Psoas muscle (tissue), 8 donors: ENCODE data around the gene RPS19BP1. TPM values are rescaled to one million over a fixed set of nuclear protein-coding genes. Genes with fewer than 3 reads are reported as not detected.

Source experiments
- ATAC-seq, 4 donors: fragments of 200-7000 bp; cut with Tn5 transposase; one replicate each; pipeline ENCODE4 v1.9.1; 2020; ENCODE audit warnings: moderate library complexity in 3 of 4, mild to moderate bottlenecking in 2 of 4
- DNase-seq, 2 donors: peaks; one replicate each; pipeline ENCODE4 v3.0.0-alpha.2; 2020
- H3K27ac ChIP-seq: fragments of 200-600 bp; one replicate; pipeline ENCODE4 v1.8.0; 2022
- H3K27me3 ChIP-seq, 3 donors: fragments of 200-600 bp in 1 of 3; one replicate each; pipeline versions ENCODE4 v1.6.1 to v1.8.0; 2013 to 2022; ENCODE audit warnings: low read length in 2 of 3, mild to moderate bottlenecking in 2 of 3, moderate library complexity in 1 of 3; ENCODE audit not compliant: insufficient read depth in 3 of 3
- H3K36me3 ChIP-seq, 2 donors: fragments of 200-600 bp in 1 of 2; one replicate each; pipeline versions ENCODE4 v1.6.1 to v1.8.0; 2013 to 2022; ENCODE audit warnings: low read depth in 1 of 2, mild to moderate bottlenecking in 1 of 2, moderate library complexity in 1 of 2; ENCODE audit not compliant: insufficient read depth in 1 of 2
- H3K4me1 ChIP-seq: fragments of 200-600 bp; one replicate; pipeline ENCODE4 v1.8.0; 2022
- H3K4me3 ChIP-seq: fragments of 200-600 bp; one replicate; pipeline ENCODE4 v1.8.0; 2022; ENCODE audit warnings: mild to moderate bottlenecking
- H3K9me3 ChIP-seq: fragments of 200-600 bp; one replicate; pipeline ENCODE4 v1.8.0; 2022
- CTCF ChIP-seq: fragments of 200-600 bp; IDR thresholded peaks from one replicate; pipeline ENCODE4 v1.8.0; 2022; ENCODE audit warnings: antibody characterized with exemption
- WGBS, 3 donors: extraction: QIAGEN DNeasy Blood & Tissue Kit; methylation state at CpG; one replicate each; pipeline versions ENCODE4 v1.1.6 to v1.1.7; 2013; 5-methylcytosine and 5-hydroxymethylcytosine counted together
- intact Hi-C, 2 donors: fragments of 100-400 bp; cut with DNase I; formaldehyde crosslinking; loops; one replicate each; pipeline versions ENCODE4 v1.11.0 to v1.14.2; 2022
- polyA plus RNA-seq, 3 donors: library from polyadenylated mRNA; stranded (reverse); fragments of 200-250 nt; gene quantifications; one replicate each; pipeline ENCODE4 v1.2.3, GENCODE V29; 2013
- total RNA-seq, 4 donors: library from RNA; stranded (reverse); fragmentation: NEBNext Ultra II Directional in 2 of 4; extraction: Animal tissue kit (Norgen Biotek cat#: 25700) in 2 of 4; gene quantifications; one replicate each; pipeline versions ENCODE4 v1.2.1 to v1.2.4, GENCODE V29; 2021 to 2023
- donor health status: healthy with polysubstance abuse.
- donor health status: DM: no; HTN: no; CAD: no; lungs with moderate emphysema.
- donor health status: Bipolar disorder and iron deficiency.
- donor health status: healthy.
- donor health status: DM: yes; HTN: yes; CAD: no.
- donor health status: DM: no; HTN: no; CAD: no.
- donor health status: DM: no; HTN: no; CAD: no.
- donor health status: DM: yes; HTN: yes; CAD: no.

The RPS19BP1 gene
- total and polyA plus RNA-seq, 7 donors = 34.0 to 313 (median 52.6) TPM

- DNase-seq (no peak), ATAC-seq (no peak)
- peaks cover 0 to 24% of the 10 kb centered on the region in 2 donors for H3K36me3 ChIP-seq
- H3K9me3 ChIP-seq = no peaks in the 10 kb centered on the region
- H3K27ac ChIP-seq = peak overlapping the region; percentile 72
- H3K4me3 ChIP-seq = peak overlapping the region; percentile 54
- intact Hi-C loops = loop anchor here (5.0 to 10.0 kb wide), 2 partner anchors 815 to 817 kb away; partner anchors contain the start of gene ADSL (in 2 of the 2)
- H3K27me3 ChIP-seq = no peaks in the 10 kb centered on the region
- peaks cover 44% of the 10 kb centered on the region for H3K4me1 ChIP-seq
- 76 to 78% (median 78%) methylated on average over 6 of the region's 6 CpGs for WGBS, 3 donors
- no peak for TF ChIP-seq CTCF
Measured at GRCh38 chr22:39530116-39530515, 2.4 kb downstream of the RPS19BP1 start.

GRCh38 chr22:39529487-39529851, 3.1 kb downstream of the RPS19BP1 start:
- 47 to 55% (median 54%) methylated on average over 17 of the region's 17 CpGs for WGBS, 3 donors
- H3K36me3 ChIP-seq = peaks cover 0 to 31% of the 10 kb centered on the region in 2 donors
- peak overlapping the region; percentile 72 for H3K27ac ChIP-seq

GRCh38 chr22:39528681-39529486, 3.7 kb downstream of the RPS19BP1 start:
- intact Hi-C loops = loop anchor here (2.0 to 5.0 kb wide), 6 partner anchors 26 to 357 kb away; partner anchors contain the start of genes MIEF1 (in 1 of the 2) and RPL3 (in 1 of the 2)
- Histone ChIP-seq H3K4me1 (peaks cover 50% of the 10 kb centered on the region), H3K4me3 (peak overlapping the region; percentile 54), H3K9me3 (no peaks in the 10 kb centered on the region), H3K27me3 (no peaks in the 10 kb centered on the region), H3K36me3 (peaks cover 0 to 37% of the 10 kb centered on the region in 2 donors), H3K27ac (peak overlapping the region; percentile 72)
- TF ChIP-seq CTCF = peak; percentile 97
- DNase-seq (peak; percentile 90 to 95), ATAC-seq (peak; percentile 53 to 68 (median 66))
- 19 to 27% (median 21%) methylated on average over 32 of the region's 32 CpGs for WGBS, 3 donors

More at GRCh38 chr22:39529487-39529851, 3.1 kb downstream of the RPS19BP1 start:
- DNase-seq = no peak
- TF ChIP-seq CTCF = peak; percentile 13
- H3K4me1 ChIP-seq = peaks cover 45% of the 10 kb centered on the region
- no peaks in the 10 kb centered on the region for H3K27me3 ChIP-seq
- intact Hi-C loops = loop anchor here (2.0 to 5.0 kb wide), 6 partner anchors 27 to 357 kb away; partner anchors contain the start of genes MIEF1 (in 1 of the 2) and RPL3 (in 1 of the 2)
- H3K4me3 ChIP-seq = peak overlapping the region; percentile 54
- no peak for ATAC-seq
- no peaks in the 10 kb centered on the region for H3K9me3 ChIP-seq

GRCh38 chr22:39528080-39528661, 4.4 kb downstream of the RPS19BP1 start:
- Histone ChIP-seq H3K27me3 (no peaks in the 10 kb centered on the region), H3K4me1 (peaks cover 55% of the 10 kb centered on the region), H3K4me3 (peak overlapping the region; percentile 54), H3K9me3 (no peaks in the 10 kb centered on the region), H3K27ac (peak overlapping the region; percentile 100), H3K36me3 (peaks cover 0 to 44% of the 10 kb centered on the region in 2 donors)
- intact Hi-C loops = loop anchor here (2.0 to 5.0 kb wide), 6 partner anchors 25 to 356 kb away; partner anchors contain the start of genes MIEF1 (in 1 of the 2) and RPL3 (in 1 of the 2)
- TF ChIP-seq CTCF = no peak
- ATAC-seq = no peak
- 57 to 61% (median 60%) methylated on average over 12 of the region's 12 CpGs for WGBS, 3 donors
- DNase-seq = peak in 1 of 2 donors; percentile 55
